GM19193 (cell line): ENCODE measurements around the gene SH3RF1.

Experiments used
- POLR2A ChIP-seq: IDR thresholded peaks from 4 replicates; pipeline ENCODE4 v1.6.1; 2011; ENCODE audit not compliant: insufficient read depth, insufficient read length; ENCODE audit errors: extremely low read depth

SH3RF1 gene

DNA sequence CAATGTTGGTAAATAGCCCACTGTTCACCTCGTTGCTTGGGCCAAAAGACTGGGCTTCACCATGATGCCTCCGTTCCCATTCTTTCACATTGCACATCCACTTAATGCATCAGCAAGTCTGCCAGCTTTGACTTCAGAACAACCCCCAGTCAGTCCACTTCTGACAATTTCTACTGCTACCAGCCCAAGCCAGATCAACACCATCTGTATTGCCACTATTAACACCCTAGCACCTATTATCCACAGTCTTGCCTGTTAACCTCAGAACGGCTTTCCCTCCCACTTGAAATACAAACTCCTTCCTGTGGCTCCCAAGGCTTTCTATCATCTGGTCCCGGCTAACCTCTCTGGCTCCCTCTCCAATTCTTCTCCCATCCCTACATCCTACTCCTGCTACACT, 95.7 kb downstream of the SH3RF1 start:
- no peak for TF ChIP-seq POLR2A

DNA sequence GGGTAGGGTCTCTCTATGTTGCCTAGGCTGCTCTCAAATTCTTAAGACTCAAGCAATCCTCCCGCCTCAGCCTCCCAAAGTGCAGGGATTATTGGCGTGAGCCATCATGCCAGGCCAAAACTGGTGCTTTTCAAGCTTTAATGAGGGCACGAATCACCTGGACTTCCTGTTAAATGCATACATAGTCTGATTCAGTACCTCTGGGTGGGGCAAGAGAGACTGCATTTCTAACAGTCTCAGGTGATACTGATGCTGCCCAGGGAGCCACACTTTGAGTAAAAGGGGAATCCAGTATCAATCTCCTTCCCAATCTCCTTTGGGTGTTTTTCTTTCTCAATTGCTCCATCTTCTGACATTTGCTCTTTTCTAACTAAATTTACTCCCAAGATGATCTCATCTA, 96.5 kb downstream of the SH3RF1 start:
- no peak for TF ChIP-seq POLR2A

DNA sequence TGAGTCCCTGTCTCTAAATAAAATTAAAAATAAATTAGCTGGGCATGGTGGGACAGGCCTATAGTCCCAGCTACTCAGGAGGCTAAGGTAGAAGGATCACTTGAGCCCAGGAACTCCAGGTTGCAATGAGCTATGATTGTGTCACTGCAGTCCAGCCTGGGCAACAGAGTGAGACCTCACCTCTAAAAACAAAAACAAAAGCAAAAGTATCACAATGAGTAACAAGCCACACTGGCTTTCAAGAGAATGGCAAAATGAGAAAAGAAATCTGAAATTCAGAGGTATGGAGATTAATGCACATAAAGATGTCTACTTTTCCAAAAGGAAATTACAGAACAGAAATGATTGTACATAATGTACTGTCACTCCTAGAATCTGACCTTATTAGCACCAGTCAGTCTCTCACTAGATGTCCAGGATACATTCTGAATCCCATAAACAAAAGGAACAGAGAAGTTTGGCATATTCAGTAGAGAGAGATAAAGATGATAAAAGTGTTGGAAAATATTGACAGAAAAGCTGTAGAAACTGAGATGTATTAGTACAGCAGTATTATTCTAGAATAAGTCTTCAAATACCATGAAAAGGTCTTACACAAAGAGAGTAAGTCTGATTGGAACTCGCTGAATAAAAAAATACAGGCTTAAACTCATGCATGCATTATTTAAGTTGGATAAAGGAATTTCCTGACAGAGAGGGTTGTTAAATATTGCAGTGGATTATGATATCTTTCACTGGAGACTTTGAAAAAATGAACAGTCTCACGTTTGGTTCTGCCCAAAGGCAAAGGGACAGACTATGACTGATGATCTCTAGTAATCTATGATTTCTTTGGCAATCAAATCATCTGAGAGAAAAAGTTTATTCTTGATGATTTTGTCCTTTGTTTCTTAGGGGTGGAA, 102.5 kb downstream of the SH3RF1 start:
- TF ChIP-seq POLR2A, result no peak

DNA sequence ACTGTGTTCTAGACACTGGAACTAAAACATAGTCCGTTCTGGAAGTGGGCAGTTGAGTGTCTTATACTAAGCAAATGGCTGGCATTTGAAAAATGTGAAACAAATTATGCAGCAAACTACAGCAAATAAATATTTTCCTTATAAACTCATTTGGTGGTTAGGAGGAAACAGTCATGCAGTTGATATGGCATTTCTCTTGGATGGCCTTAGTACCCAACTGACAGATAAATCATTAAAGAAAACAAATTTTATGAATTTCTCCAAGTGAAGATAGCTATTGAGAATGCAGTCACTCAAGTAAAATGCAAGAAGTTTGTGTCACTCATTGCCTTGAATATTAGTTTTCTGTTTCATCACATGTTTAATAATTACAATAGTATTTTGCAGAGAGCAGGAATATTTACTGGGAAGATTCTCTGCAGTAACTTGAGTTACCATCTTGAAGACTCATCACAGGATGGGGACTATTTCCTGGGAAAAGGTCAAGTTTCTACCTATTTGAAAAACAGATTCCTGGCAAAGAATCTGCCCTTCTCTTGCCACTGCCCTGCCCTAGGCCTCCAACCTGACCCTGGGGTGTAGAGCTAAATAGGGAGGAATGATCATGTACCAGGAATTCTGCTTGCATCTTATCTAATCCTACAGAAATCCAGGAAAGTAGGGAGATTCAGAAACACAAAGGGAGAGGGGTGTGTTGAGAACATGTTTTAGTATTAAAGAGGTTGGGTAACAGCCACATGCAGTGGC, 105.9 kb downstream of the SH3RF1 start:
- TF ChIP-seq POLR2A, result no peak

DNA sequence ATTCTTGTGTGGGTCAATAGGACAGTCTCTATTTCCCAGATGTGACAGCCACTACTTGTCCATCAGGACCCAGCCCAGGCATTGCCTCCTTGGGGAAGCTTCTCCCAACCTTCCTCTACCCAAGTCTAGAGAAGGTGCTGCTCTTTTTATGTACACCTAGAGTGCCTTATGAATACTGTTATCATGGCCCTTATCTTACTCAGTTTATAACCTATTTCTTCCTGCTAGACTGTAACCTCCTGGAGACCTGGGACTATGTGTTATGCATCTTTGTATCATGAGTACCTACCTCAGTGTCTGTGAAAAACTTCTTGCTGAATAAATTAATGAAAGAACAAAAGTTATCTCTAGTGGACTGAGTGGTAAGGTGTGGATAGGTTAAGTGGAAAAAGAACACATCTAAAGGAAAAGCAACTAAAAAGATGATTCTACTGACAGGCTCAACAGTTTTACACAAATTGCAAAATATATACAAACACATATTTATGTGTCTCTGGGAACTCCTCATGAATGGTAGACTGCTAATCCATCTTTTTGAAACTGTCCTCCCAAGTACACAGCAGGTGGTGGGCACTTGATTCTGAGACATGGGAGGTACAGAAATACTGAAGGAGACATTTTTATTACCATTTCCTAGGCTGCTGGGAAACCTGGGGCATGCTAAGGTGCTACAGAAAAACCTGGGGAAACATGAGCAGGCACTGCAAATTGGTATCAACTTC, 106.6 kb downstream of the SH3RF1 start:
- no peak for TF ChIP-seq POLR2A

DNA sequence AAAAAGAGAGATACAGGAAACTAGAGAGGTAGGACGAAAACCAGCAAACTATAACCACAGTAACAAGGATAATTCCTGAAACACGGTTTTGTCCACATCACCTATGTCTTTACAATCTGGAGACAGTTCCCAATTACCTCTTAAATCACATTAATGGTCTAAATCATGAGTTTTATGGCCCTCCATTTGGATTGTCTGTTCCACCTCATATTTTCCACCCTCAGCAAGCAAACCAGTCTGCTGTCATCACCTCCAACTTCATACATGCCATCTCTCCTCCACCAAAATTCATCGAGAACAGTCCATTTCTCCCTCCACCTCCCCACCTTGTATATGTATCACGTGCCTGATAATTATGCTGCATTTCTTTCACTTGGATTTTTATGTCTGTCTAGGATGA, 107.3 kb downstream of the SH3RF1 start:
- TF ChIP-seq POLR2A, result no peak

DNA sequence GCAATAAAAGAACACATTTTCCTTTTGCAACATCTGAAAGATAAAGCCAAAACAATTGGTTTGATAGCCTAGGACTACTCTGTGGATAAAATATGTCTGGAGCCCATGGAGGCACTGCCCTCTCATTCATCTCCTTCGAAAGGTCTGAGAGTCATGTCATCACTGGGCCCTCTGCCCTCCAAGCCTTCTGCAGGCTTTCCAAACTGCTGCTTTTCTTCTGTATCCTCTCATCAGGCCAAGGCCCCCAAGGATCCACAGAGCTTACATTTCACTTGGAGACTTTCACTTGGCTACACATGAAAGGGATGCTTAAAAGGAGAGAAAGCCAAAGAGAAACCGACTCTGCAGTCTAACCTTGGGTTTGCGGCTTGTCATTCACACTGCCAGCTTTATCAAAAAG, 109.9 kb downstream of the SH3RF1 start:
- no peak for TF ChIP-seq POLR2A

DNA sequence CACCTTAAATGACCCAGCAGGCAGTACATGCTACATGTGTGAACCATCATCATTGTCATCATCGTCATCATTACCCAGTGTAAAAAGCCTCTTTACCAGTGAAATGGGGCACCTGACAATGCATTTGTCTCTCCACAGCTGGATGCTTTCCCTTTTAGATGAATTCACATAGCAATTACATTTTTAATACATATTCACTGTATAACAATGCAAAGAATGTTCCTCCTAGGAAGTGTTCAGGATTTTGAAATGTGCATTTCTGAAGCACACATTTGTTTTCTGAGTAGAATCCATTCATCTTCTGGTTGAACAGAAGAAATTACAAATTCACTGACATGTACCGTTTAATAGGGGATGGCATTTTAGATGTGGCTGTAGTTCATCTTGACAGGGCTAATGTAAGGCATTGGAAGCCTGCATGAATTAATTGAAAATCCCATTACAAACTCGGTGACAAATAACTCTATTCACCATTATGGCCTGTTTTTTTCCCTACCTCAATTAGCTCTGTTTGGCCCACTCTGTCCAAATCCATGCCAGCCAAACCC, 111.1 kb downstream of the SH3RF1 start:
- no peak for TF ChIP-seq POLR2A

DNA sequence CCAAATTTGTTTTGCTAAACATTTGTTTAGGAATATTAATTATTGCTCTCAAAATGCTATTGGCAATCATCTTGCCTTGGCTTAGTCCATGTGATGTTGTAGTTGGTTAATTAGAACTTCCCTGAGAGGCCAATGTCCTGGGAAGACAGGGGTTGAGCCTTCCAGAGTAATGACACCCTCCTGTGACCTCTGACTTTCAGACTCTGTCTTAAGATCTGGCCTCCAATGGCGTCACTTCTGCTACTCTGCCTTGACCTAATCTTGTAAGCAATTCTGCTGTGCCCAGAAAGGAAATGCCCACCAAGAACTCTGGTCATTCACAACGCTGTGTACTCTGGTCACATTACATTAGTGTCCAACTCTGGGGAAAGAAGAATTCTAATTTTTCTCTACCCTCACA, 111.9 kb downstream of the SH3RF1 start:
- no peak for TF ChIP-seq POLR2A

DNA sequence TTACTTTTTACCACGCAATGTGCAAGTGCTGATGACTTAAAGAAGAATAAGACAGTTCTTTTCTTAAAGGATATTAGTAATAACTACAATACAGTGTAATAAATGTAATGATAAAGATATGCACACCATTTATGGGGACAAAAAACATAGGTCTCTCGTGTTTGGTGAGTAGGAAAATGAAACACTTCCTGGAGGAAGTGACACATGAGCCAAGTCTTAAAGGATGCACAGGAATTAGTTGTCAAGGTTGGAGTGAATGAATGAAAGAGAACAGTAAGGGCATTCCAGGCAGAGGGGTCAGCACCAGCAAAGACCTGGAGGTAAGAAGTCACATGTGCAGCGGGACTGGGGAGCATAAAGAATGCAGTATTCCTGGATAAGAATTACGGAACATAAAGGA, 112.7 kb downstream of the SH3RF1 start:
- TF ChIP-seq POLR2A, result no peak

DNA sequence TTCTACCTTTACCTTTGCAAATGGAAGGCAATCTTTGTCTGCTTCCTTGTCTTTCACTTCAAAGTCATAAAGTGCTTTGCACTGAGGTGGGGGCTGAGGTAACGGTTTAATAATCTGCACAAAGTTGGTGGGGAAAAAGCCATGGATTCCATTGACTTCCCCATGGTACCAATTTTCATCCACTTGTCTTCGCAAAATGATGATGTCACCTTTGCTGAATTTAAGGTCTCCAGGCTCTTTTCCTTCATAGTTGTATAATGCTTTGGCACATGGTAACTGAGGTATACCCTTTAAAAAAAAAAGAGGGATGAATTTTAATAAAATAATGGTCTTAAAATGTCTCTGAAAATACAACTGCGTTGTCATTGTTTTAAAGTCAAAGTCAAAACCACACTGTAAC, 114.4 kb downstream of the SH3RF1 start:
- no peak for TF ChIP-seq POLR2A

DNA sequence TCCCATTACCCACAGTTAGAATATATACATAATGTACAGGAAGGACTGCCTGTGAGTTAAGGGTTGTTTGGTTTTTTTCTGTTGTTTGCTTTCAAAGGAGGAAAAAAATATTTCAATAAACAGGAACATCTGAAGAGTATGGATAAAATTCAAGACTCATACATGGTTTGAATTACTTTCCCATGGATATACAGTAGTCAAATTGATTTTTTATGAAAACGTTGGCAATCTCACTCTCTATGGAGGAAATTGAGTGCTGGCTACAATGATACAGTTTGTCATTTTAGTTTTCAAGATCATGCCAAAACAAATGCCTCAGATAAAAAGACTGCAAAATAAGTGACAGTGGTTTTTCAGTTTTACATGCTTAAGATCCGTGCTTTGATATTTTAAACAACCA, 116.6 kb downstream of the SH3RF1 start:
- TF ChIP-seq POLR2A, result no peak

DNA sequence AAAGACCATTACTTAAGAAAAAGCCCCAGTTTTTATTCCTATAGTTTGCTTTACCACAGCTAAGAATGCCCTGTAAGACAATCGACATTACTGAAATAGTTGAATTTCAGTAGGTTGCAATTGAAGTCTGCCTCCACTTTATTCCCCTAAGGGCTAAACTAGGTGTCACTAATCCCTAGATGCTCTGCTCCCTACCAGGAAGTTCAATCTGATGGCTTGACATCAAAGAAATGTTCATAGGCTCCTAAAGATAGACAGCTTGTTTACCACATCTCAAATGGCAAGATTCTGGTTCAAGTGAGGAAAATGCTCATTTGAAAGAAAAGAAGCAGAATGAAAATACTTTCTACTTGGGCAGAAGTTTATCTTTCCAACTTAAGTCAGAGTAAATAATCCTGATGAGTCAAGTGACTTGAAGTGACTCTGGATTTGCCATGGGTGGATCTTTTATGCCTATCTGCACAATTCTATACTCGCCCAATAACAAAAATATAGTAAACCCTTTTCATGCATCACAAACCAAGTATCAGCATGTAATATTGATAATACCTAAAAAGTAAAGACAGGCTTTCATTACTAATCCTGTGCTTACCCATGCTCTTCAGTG, 117.2 kb downstream of the SH3RF1 start:
- no peak for TF ChIP-seq POLR2A

DNA sequence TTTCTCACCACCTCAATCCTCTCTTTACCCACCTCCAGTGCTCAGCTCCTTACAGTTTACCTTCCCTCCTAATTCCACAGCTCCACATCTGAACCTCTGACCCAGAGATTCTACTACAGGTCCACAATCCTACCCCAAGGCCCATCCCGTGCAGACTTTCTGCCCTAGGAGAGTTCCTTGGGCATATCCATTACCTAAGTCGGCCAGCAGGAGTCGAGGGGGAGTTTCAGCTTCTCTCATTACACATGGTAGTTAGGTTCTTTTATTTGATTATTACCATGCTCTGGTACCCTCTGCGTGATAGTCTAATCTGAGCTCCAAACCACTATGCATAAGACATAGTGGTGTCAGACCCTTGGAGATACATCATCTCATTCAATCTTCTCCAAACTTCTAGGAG, 117.9 kb downstream of the SH3RF1 start:
- no peak for TF ChIP-seq POLR2A

DNA sequence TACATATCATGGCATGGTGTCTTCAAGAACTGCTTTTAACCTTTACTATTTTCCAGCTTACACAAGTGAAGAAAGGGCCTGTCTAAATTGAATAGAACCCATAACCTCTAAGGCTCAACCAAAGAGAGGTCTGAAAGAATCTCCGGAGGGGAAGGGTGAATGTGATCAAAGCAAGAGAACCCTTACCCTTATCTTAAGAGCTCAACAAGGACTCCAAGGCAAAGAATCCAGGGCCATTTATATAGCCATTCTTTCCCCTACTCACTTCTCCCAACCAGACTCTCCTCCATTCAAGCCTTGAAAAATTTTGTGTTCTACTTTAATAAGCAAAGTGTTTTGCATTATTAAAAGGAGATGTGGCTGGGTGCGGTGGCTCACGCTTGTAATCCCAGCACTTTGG, 118.7 kb downstream of the SH3RF1 start:
- TF ChIP-seq POLR2A, result no peak
